Type B pancreatic cell (in vitro differentiated cells): ENCODE results near the gene ERC1. TPM values are rescaled to one million over a fixed set of nuclear protein-coding genes. Genes with fewer than 3 reads are reported as not detected.

ENCODE experiments used
- DNase-seq: peaks from one replicate; pipeline ENCODE4 v3.0.0; 2021; ENCODE audit warnings: mixed read lengths; ENCODE audit not compliant: unreplicated experiment; ENCODE audit errors: extremely low spot score
- H3K27ac Mint-ChIP-seq: 2 replicates; pipeline ENCODE4 v1.8.0; 2021; ENCODE audit warnings: mild to moderate bottlenecking, mixed read lengths
- H3K27me3 Mint-ChIP-seq: 2 replicates; pipeline ENCODE4 v1.8.0; 2021; ENCODE audit warnings: mixed read lengths
- H3K36me3 Mint-ChIP-seq: 2 replicates; pipeline ENCODE4 v1.8.0; 2021; ENCODE audit warnings: mixed read lengths
- H3K4me1 Mint-ChIP-seq: one replicate; pipeline ENCODE4 v1.8.0; 2021; ENCODE audit warnings: mixed read lengths; ENCODE audit not compliant: unreplicated experiment
- H3K4me3 Mint-ChIP-seq: 2 replicates; pipeline ENCODE4 v1.8.0; 2021; ENCODE audit warnings: mild to moderate bottlenecking, mixed read lengths
- H3K9me3 Mint-ChIP-seq: 2 replicates; pipeline ENCODE4 v1.8.0; 2021; ENCODE audit warnings: mixed read lengths
- CTCF ChIP-seq: fragments of 200-600 bp; sonication (generic); conservative IDR thresholded peaks from 2 replicates; pipeline ENCODE4 v1.5.0; 2021; ENCODE audit warnings: antibody characterized with exemption, mild to moderate bottlenecking
- total RNA-seq: library from RNA; stranded (reverse); gene quantifications from 2 replicates; pipeline ENCODE4 v1.2.1, GENCODE V29; 2021; ENCODE audit warnings: low replicate concordance

The ERC1 gene
- total RNA-seq, 1 donor from 2014 or later, result 62.8 TPM

GRCh38 chr12:1383758-1384157, 392.7 kb downstream of the ERC1 start:
- Mint-ChIP-seq H3K36me3 (peaks cover 31% of the 10 kb centered on the region), H3K9me3 (no peaks in the 10 kb centered on the region)

GRCh38 chr12:1384910-1385309, 393.9 kb downstream of the ERC1 start:
- Mint-ChIP-seq H3K9me3 (no peaks in the 10 kb centered on the region), H3K4me3 (no peak overlapping the region), H3K27me3 (no peaks in the 10 kb centered on the region), H3K27ac (no peak overlapping the region), H3K36me3 (peaks cover 33% of the 10 kb centered on the region), H3K4me1 (no peaks in the 10 kb centered on the region)
- no peak for TF ChIP-seq CTCF
- no peak for DNase-seq

More at GRCh38 chr12:1383758-1384157, 392.7 kb downstream of the ERC1 start:
- no peak for DNase-seq
- Mint-ChIP-seq H3K27ac (no peak overlapping the region), H3K4me1 (no peaks in the 10 kb centered on the region), H3K4me3 (no peak overlapping the region), H3K27me3 (no peaks in the 10 kb centered on the region)
- no peak for TF ChIP-seq CTCF

DNA sequence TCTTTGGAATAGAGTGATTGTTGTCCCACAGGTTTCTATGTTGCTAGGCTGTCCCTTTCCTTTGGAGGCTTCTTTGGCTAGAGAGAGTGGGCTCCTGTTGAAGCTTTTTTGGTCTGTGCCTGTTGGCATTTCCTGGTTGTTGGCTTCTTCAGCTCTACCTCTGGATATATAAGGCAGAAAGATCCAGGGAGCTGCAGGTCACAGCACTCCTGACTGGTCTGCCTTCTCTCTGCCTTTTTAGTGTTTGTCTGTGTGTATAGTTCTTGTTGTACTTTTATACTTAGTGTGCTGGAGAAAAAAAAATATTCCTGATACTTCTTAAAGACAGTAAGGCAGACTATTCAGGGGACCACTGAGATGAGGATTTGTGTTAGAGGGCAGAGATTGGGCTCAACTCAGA, 400.7 kb downstream of the ERC1 start:
- Mint-ChIP-seq H3K27ac (no peak overlapping the region), H3K4me1 (no peaks in the 10 kb centered on the region), H3K4me3 (no peak overlapping the region), H3K9me3 (peaks cover 6% of the 10 kb centered on the region), H3K27me3 (no peaks in the 10 kb centered on the region), H3K36me3 (peaks cover 49% of the 10 kb centered on the region)
- TF ChIP-seq CTCF, result no peak
- DNase-seq, result no peak

GRCh38 chr12:1395421-1395955, 404.5 kb downstream of the ERC1 start:
- DNase-seq, result no peak
- H3K4me3 Mint-ChIP-seq, result no peak overlapping the region
- TF ChIP-seq CTCF, result no peak
- peaks cover 6% of the 10 kb centered on the region for H3K9me3 Mint-ChIP-seq
- no peaks in the 10 kb centered on the region for H3K27me3 Mint-ChIP-seq
- H3K27ac Mint-ChIP-seq, result no peak overlapping the region
- H3K36me3 Mint-ChIP-seq, result peaks cover 39% of the 10 kb centered on the region
- no peaks in the 10 kb centered on the region for H3K4me1 Mint-ChIP-seq

GRCh38 chr12:1398673-1399072, 407.6 kb downstream of the ERC1 start:
- Mint-ChIP-seq H3K36me3 (peaks cover 21% of the 10 kb centered on the region), H3K27ac (no peak overlapping the region), H3K4me1 (no peaks in the 10 kb centered on the region), H3K4me3 (no peak overlapping the region), H3K9me3 (no peaks in the 10 kb centered on the region), H3K27me3 (no peaks in the 10 kb centered on the region)
- DNase-seq, result no peak
- no peak for TF ChIP-seq CTCF

- Mint-ChIP-seq H3K36me3 (peaks cover 16% of the 10 kb centered on the region), H3K27me3 (no peaks in the 10 kb centered on the region), H3K27ac (no peak overlapping the region), H3K9me3 (no peaks in the 10 kb centered on the region), H3K4me3 (no peak overlapping the region), H3K4me1 (no peaks in the 10 kb centered on the region)
- DNase-seq, result no peak
- TF ChIP-seq CTCF, result no peak
These were observed 410.9 kb downstream of the ERC1 start for GRCh38 chr12:1401891-1402290.
